HUES64 (cell line): ENCODE results near the gene HRH1.

ENCODE experiments used
- H3K27ac ChIP-seq: 2 replicates; pipeline ENCODE4 v1.7.0; 2013; ENCODE audit warnings: low read depth, low read length, inconsistent platforms
- H3K27me3 ChIP-seq: 2 replicates; pipeline ENCODE4 v1.6.1; 2013; ENCODE audit warnings: mild to moderate bottlenecking, low read length; ENCODE audit not compliant: insufficient read depth
- H3K36me3 ChIP-seq: 2 replicates; pipeline ENCODE4 v1.6.1; 2013; ENCODE audit warnings: mild to moderate bottlenecking, low read length; ENCODE audit not compliant: insufficient read depth
- H3K4me1 ChIP-seq: 2 replicates; pipeline ENCODE4 v1.6.1; 2013; ENCODE audit warnings: mild to moderate bottlenecking, low read length, moderate library complexity; ENCODE audit not compliant: insufficient read depth
- H3K4me3 ChIP-seq: 2 replicates; pipeline ENCODE4 v1.5.1; 2013; ENCODE audit warnings: mild to moderate bottlenecking, low read length, moderate library complexity
- H3K9ac ChIP-seq: 2 replicates; pipeline ENCODE4 v1.6.1; 2013; ENCODE audit warnings: mild to moderate bottlenecking, low read depth, low read length
- H3K9me3 ChIP-seq: 2 replicates; pipeline ENCODE4 v1.6.1; 2013; ENCODE audit warnings: low read depth, low read length; ENCODE audit not compliant: insufficient read depth
- WGBS: fragments of 150-250, 120-280 bp; methylation state at CpG from one replicate; pipeline ENCODE4 v1.1.7; 2013; ENCODE audit warnings: missing lambda C conversion rate; 5-methylcytosine and 5-hydroxymethylcytosine counted together

HRH1 gene

DNA sequence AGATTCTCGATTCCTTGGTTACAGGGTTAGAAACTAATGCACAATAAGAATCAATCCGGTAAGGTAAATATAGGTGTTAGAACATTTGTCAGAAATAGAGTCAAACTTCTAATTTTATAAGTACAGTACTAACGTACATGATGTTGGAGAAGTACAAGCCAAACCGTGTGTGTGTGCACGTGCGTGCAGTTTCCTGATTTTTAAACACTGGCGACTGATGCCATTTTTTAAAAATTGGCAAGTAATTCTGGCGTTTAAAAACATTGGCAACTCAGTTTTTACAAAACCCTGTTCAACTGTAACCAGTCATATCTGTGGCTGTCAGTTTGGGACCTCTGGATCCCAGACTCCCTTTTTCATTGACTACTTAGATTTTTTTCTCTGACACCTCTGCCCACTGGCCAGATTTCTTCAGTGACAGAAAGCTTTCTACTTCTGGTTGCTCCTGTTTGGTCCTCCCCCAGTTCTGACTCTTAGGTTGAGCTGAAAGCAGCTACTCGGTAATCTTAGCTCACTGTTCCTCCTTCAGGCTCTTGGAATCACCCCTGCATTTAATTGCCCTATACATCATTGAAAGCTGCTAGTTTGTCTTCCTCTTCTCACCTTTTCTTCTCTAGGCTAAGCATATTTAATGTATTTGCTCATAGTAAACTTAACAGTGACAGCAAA lies 118.7 kb downstream of the HRH1 start:
- peak overlapping the region; percentile 96 for H3K4me3 ChIP-seq
- no peaks in the 10 kb centered on the region for H3K36me3 ChIP-seq
- peak overlapping the region; percentile 96 for H3K9ac ChIP-seq
- WGBS = 28% methylated on average over 9 of the region's 9 CpGs
- H3K9me3 ChIP-seq = no peaks in the 10 kb centered on the region
- no peaks in the 10 kb centered on the region for H3K27me3 ChIP-seq
- H3K4me1 ChIP-seq = 0 out of 2 replicates have a peak, but pooled peaks cover 4% of the 10 kb centered on the region
- peak overlapping the region; percentile 80 for H3K27ac ChIP-seq

DNA sequence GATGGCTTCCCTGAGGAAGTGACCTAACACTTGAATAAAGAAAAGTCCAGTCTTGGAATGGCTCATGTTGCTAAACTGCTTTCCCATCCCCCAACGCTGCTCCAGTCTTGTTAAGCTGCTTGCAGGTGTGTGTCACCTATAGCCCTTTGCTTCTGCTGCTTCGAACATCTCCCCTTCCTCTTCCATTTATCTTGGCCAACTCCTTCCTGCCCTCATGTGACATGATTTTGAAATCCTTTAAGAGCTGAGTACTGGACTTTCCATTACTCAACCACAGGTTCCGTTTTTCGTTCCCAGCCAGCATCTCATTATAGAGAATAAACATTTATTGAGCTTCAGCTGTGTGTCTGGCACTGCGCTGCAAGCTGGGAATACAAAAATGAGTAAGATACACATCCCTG lies 119.6 kb downstream of the HRH1 start:
- no peak overlapping the region for H3K4me3 ChIP-seq
- no peaks in the 10 kb centered on the region for H3K36me3 ChIP-seq
- H3K9ac ChIP-seq = no peak overlapping the region
- WGBS = 92% methylated on average over 5 of the region's 5 CpGs
- no peaks in the 10 kb centered on the region for H3K9me3 ChIP-seq
- 0 out of 2 replicates have a peak, but pooled peaks cover 4% of the 10 kb centered on the region for H3K4me1 ChIP-seq
- no peak overlapping the region for H3K27ac ChIP-seq
- H3K27me3 ChIP-seq = no peaks in the 10 kb centered on the region

DNA sequence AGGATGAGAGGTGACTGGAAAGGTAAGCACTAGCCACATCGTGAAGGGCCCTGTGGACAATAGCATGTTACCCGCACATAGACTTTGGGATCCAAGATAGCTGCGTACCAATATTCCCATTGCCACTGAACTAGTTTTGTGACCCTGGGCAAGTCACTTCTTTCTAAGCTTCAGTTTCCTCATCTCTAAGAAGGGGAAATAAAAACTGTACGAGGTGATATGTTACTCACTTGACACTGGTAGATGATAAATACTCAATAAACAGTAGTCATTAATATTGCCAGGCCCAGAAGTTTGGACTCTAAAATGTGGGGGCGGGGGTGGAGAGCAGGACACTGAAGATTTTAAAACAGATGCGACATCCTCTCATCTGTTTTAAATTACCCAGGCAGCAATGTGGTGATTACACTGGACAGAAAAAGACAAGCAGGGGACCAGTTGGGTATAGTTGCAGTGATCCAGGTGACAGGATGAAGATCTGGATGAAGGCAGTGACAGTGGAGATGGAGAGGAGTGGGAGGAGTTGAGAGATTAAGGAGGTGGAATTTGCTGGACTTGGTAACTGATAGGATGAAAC lies 120.4 kb downstream of the HRH1 start:
- Histone ChIP-seq H3K4me3 (no peak overlapping the region), H3K9me3 (no peaks in the 10 kb centered on the region), H3K27ac (no peak overlapping the region), H3K36me3 (no peaks in the 10 kb centered on the region), H3K27me3 (no peaks in the 10 kb centered on the region), H3K9ac (no peak overlapping the region), H3K4me1 (0 out of 2 replicates have a peak, but pooled peaks cover 4% of the 10 kb centered on the region)
- 95% methylated on average over 5 of the region's 6 CpGs for WGBS

DNA sequence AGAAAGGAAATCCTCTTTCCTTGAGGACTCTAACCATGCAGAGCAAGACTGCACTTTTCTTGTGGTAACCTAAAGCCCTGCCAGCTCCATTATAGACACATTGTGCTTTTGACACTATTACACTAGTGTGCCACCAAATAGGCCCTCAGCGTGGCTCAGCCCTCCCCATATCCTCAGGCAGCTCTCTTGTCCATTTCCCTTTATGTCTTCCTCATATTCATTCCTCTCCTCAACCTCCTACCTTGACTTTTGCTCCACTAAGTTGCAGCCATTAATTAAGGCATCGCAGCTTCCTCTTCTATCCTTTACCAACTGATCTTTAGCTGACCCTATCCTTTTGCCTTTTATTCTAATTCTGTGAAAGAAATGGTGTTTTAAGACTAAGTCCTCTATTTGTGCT lies 121.6 kb downstream of the HRH1 start:
- Histone ChIP-seq H3K27ac (no peak overlapping the region), H3K4me1 (0 out of 2 replicates have a peak, but pooled peaks cover 4% of the 10 kb centered on the region), H3K27me3 (no peaks in the 10 kb centered on the region), H3K4me3 (no peak overlapping the region), H3K9ac (no peak overlapping the region), H3K9me3 (no peaks in the 10 kb centered on the region), H3K36me3 (no peaks in the 10 kb centered on the region)
- WGBS = 92% methylated on average over 1 of the region's 2 CpGs

DNA sequence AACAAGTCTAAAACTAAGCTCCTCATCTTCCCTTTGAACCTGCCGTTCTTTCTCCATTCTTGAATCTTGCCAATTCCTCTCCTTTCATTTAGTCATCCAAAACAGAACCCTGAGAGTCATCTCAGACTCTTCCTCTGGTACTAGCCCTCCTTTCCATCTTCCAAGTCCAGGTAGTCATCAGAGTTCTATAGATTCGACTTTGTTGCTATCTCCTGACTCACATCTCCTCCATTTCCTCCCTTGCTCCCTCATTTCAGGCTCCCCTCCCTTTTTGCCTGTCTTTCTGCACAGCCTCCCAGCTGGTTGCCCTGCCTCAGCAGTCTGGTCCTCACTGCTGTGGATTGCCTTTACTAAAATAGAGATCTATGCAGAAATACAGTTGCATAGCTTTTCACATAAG lies 122.6 kb downstream of the HRH1 start:
- Histone ChIP-seq H3K4me1 (0 out of 2 replicates have a peak, but pooled peaks cover 4% of the 10 kb centered on the region), H3K27me3 (no peaks in the 10 kb centered on the region), H3K9me3 (no peaks in the 10 kb centered on the region), H3K36me3 (no peaks in the 10 kb centered on the region), H3K4me3 (no peak overlapping the region), H3K27ac (no peak overlapping the region), H3K9ac (no peak overlapping the region)
- 91% methylated on average over 2 of the region's 2 CpGs for WGBS

DNA sequence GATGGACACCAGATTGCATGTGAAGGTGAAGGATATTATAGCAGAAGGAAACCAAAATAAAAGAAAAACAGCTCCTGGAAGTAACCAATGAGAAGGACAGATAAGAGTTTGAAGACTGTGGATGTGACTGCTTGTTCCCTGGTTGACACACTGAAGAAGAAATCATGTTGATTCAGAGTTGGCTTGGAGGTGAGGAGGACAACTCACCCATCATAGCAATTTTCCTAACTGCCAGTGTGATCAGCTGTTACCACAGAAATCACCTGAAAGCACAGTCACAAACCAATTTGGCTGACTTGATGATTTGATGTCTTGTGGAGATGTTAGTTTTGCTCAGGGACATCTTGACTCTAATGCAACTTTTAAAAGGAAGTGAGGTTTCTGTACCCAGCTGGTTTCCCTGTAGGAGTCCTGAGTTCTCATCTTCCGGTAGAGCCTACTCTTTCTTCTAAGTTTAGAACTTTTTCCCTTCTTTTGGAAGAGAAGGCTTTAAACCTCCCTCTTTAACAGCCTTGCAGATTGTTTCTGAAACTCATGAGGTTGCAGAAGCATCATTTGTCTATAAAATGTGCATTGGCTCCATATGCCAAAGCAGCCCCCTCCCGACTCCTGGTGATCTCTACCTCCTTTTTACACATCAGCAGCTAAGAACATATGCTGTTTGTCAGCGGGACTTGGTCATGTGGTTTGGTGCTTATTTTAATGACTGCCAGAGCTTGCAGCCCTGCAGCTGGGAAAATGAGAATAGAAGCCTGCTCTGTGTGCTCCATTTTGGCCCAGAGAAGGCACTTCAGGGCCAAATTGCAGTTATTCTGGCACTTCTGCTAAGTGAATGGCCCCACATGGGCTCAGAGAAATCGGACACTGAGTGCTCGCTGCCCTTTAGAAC lies 128.2 kb downstream of the HRH1 start:
- no peaks in the 10 kb centered on the region for H3K9me3 ChIP-seq
- no peak overlapping the region for H3K27ac ChIP-seq
- H3K27me3 ChIP-seq = no peaks in the 10 kb centered on the region
- H3K36me3 ChIP-seq = peaks cover 11% of the 10 kb centered on the region
- H3K4me3 ChIP-seq = no peak overlapping the region
- H3K9ac ChIP-seq = no peak overlapping the region
- no peaks in the 10 kb centered on the region for H3K4me1 ChIP-seq
- WGBS = 83% methylated on average over 5 of the region's 5 CpGs

DNA sequence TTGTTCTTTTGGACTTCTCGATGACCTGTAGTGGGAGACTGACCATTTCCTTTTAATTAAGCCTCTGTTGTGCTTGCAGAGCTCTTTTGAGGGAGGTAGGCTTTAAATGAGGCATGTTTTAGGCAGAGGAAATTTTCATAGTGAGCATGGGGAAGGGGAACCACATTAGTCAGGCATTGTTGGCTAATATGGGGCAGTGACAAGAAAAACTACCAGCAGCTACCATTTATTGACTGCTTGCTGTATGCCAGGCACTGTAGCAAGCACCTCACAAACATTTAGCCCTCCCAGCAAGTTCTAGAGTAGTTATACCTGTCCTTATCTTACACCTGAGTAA lies 128.8 kb downstream of the HRH1 start:
- WGBS = 93% methylated on average over 1 of the region's 1 CpG
- Histone ChIP-seq H3K27me3 (no peaks in the 10 kb centered on the region), H3K9ac (no peak overlapping the region), H3K27ac (no peak overlapping the region), H3K9me3 (no peaks in the 10 kb centered on the region), H3K4me1 (no peaks in the 10 kb centered on the region), H3K36me3 (peaks cover 11% of the 10 kb centered on the region), H3K4me3 (no peak overlapping the region)

DNA sequence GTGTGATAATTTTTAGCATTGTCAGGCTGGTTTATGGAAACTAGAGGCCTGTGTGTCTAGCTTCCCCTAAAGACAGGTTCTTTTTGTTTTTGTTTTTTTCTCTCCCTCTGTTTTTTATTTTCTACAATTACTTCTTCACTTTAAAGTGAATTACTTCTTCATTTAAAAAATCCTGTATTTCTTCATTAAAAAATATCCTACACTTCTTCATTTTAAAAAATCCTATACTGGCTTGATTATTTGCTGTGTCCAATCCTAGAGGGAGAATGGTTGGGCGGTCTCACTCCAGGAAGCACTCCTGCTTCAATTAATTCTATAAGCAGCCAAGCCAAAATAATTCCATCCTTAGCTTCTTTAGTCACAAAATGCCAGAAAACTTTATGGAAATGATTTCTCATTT lies 129.7 kb downstream of the HRH1 start:
- no peaks in the 10 kb centered on the region for H3K27me3 ChIP-seq
- no peaks in the 10 kb centered on the region for H3K9me3 ChIP-seq
- H3K27ac ChIP-seq = no peak overlapping the region
- H3K9ac ChIP-seq = no peak overlapping the region
- H3K4me3 ChIP-seq = no peak overlapping the region
- H3K4me1 ChIP-seq = no peaks in the 10 kb centered on the region
- WGBS = 86% methylated on average over 1 of the region's 1 CpG
- peaks cover 11% of the 10 kb centered on the region for H3K36me3 ChIP-seq

DNA sequence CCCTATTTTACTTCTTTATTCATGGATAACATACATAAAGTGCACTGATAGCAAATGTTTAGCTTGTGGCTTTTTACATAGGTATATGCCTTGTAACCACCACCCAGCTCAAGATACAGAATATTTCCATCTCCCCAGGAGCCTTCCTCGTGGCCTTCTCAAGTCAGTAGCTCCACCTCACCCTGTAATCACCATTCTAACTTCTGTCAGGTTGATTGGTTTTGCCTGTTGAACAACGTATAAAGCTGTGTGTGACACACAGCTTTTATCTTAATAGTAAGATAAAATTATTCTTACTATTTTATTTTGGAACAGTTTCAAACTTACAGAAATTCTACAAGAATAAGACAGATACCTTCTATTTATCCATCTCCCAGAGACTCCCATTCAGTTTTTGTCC lies 131.2 kb downstream of the HRH1 start:
- H3K4me1 ChIP-seq = no peaks in the 10 kb centered on the region
- no peak overlapping the region for H3K27ac ChIP-seq
- H3K9me3 ChIP-seq = no peaks in the 10 kb centered on the region
- no peak overlapping the region for H3K4me3 ChIP-seq
- 97% methylated on average over 1 of the region's 2 CpGs for WGBS
- no peak overlapping the region for H3K9ac ChIP-seq
- peaks cover 11% of the 10 kb centered on the region for H3K36me3 ChIP-seq
- no peaks in the 10 kb centered on the region for H3K27me3 ChIP-seq

DNA sequence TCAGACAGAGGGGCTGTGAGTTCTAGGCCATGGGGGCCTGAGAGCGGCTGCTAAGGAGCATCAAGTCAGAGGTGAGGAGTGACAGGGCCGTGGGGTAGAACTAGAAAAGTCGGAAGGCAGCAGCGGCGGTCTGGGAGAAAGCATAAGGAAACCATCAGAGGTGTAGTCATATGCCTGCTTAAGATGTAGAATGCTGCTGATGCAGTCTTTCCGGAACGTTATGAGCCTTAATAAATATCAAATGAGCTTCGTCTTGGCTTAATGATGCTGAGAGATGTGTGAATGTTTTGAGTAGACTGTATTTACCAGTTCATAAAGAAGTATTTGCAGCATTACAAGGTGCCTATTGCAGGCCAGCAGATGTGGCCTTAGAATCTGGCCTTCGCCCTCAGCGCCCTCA lies 133.1 kb downstream of the HRH1 start:
- no peaks in the 10 kb centered on the region for H3K27me3 ChIP-seq
- H3K9me3 ChIP-seq = no peaks in the 10 kb centered on the region
- no peaks in the 10 kb centered on the region for H3K4me1 ChIP-seq
- H3K4me3 ChIP-seq = no peak overlapping the region
- peaks cover 8% of the 10 kb centered on the region for H3K36me3 ChIP-seq
- 87% methylated on average over 10 of the region's 10 CpGs for WGBS
- H3K9ac ChIP-seq = no peak overlapping the region
- no peak overlapping the region for H3K27ac ChIP-seq

DNA sequence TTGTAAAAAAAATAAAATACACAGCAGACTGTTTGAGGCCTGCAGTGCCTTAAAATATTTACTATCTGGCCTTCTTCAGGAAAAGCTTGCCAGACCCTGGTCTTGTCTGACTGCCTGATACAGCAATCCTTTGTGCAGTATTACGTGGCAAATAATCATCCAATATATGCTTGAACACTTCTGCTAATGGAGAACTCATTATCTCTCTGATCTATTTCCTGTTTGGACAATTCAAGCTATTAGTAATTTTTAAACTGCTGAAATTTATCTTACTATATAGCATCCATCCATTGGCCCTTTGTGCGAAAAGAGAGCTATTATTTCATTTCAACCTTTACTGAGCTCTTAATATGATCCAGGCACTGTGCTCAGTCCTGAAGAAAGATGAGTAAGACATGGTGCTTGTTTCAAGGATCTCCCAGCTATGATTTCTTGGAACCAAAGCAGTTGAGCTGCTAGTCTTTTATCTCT lies 133.8 kb downstream of the HRH1 start:
- H3K9me3 ChIP-seq = no peaks in the 10 kb centered on the region
- peaks cover 4% of the 10 kb centered on the region for H3K36me3 ChIP-seq
- H3K4me3 ChIP-seq = no peak overlapping the region
- H3K4me1 ChIP-seq = no peaks in the 10 kb centered on the region
- 97% methylated on average over 2 of the region's 2 CpGs for WGBS
- no peak overlapping the region for H3K9ac ChIP-seq
- no peaks in the 10 kb centered on the region for H3K27me3 ChIP-seq
- no peak overlapping the region for H3K27ac ChIP-seq
